ENCODE results near the gene ZIC3.

Gene ZIC3

DNA sequence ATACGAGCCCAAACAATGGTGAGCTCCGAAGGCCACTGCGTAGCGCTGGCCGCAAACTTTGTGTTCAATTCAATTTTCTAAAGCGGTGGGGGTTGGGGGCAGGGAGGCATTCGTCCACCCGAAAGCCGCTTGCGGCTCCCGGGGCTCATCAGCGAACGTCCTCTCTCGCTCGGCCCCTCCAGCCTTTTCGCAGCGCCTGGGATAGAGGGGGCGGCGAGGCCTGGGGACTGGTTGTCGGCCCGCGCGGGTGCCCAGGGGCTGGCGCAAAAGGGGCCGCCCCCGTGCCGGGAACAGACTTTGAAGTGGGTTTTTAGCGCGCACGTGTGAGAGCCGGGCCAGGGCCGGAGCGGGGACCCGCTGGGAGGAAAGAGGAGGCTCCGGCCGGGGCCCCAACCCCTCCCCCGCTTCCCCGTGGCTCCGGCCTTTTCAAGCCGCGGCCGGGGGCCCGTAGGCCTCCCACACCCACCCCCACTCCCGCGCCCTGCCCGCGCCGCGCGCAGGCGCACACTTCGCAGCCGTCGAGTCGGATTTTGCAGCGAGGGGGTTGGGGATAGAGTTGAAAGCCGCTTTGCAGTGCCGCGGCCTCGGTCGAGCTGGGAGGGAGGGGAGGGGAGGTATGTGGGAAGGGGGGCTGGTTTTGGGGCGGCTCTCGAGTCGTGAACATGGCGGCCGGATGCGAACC is 8.3 kb downstream of the ZIC3 start:
- FAIRE-seq: no peak

DNA sequence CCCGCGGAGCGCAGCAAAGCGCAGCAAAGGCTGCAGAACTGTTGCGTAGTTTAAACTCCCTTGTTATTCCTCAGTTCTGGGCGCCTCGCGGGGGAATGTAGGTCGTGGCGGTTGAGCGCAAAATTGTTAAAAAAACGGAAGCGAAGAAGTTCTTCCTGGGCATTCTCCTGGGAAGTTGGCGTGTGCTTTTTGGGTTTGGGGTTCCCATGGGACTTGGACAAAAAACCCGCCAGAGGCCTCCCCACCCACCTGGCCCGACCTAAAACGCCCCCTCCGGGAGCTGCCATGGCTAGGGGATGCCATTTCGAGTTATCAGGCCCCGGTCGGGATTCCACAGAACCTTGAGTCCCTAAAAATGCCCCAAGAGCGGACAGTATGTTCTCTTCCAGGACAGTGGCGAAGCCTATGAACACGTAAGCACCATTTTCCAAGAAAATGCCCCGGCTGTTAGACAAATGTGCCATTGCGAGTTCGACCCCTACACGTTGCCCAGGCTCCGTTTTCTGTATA is 8.9 kb downstream of the ZIC3 start:
- FAIRE-seq: no peak

DNA sequence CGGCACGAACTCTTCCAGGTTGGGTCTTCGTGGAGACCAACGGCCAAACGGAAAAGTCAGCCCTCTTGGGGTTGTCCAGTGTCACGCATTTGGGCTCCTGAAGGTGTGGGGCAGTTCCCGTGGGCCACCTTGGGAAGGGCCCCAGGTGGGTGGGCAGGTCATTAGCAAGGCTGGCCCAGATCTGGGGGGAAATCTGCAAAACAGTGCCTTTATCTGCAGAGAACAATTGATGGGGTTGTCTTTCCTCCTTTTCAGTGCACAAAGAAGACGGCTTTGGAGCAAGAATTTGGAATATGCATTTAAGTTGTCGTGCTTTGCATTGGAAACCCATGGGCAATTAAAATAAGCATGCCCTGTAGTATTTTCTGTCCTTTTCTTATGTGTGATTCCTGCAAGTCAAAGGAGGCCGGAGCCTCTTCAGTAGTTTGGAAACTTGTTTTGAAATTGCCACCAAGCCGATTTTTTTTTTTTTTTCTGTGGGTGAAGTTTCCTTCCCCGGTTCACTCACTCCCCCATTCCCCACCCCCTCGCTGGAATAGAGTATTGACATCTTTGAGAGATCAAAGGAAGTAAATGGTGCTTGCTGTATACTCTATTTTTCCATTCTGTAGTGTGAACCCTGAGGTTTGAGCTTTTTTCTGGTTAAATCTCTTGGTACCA is 9.8 kb downstream of the ZIC3 start:
- FAIRE-seq: no peak

DNA sequence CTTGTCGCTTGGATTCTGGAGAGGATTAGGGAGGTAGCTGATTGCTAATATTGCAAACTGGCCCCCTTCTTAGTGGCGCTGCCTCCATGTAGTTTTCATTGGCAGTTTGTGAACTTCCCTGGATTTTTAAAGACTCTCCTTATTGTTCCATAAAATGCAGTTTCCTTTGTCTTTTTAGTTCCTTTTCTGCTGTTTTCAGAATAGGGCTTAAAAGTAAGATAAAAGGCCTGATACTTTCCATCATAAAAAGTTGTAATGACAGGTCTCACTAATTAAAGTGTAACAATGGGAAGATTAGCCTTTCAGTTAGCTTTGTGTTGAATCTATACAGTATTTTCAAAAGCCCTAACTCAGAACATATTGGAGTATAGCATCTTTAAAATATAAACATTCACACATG is 21.2 kb downstream of the ZIC3 start:
- no peak for FAIRE-seq

DNA sequence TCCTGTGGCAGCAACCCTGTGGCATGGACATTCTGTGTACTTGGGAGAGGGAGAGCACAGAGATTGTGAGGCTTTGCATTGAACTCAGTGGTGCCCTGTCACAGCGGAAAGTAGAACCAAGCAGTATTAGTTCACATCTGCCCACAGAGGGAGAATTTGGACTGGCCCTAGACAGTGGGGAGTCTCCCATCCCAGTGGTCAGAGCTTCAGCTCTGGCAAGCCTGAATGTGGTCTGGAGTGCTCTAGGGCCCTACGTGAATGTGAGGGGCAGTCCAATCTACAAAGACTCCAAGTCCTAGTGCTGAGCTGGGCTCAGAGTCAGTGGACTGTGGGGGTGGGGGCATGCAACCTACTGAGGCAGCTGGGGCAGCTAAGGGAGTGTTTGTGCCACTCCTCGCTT is 34.8 kb downstream of the ZIC3 start:
- no peak for FAIRE-seq

All from G401.6 (cell line).